DOHH2 (cell line): ENCODE data around the gene LORICRIN.

ENCODE experiments used
- CTCF ChIP-seq: fragments of 200-600 bp; sonication (generic); IDR thresholded peaks from one replicate; pipeline ENCODE4 v1.5.1; 2014; ENCODE audit warnings: antibody characterized with exemption, mild to moderate bottlenecking, low read depth, low read length; ENCODE audit not compliant: poor library complexity, severe bottlenecking
- EZH2phosphoT487 ChIP-seq: fragments of 200-600 bp; sonication (generic); IDR thresholded peaks from 2 replicates; pipeline ENCODE4 v1.6.1; 2017; ENCODE audit warnings: borderline replicate concordance, mild to moderate bottlenecking, antibody characterized with exemption, low read length, moderate library complexity, mixed read lengths

DNA sequence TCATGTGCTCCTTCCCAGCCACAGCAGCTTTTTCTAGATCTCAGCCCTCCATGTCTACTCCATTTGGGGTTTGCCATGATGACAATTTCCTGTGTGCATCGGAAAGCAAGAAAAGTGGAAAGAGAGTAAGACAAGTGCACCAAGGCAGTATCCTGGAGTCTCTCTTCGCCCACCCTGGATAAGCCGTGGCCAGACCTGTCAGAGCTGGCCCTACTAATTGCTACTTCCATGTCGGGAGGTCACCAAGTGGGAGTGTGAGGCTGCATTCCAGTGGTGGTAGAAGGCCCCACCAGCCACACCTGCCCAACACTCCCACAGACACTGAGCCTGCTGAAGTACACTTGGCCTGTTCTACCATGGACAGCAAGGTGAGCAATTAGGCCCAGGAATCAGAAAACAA lies 14.0 kb upstream of the LORICRIN start:
- TF ChIP-seq CTCF: no peak
- TF ChIP-seq EZH2phosphoT487: no peak
